Measurements from ENCODE around the gene EFNA2. TPM values are rescaled to one million over a fixed set of nuclear protein-coding genes. Genes with fewer than 3 reads are reported as not detected.

The EFNA2 gene
- total RNA-seq, 1 experiment from 2014 or later: 14.3 TPM

DNA sequence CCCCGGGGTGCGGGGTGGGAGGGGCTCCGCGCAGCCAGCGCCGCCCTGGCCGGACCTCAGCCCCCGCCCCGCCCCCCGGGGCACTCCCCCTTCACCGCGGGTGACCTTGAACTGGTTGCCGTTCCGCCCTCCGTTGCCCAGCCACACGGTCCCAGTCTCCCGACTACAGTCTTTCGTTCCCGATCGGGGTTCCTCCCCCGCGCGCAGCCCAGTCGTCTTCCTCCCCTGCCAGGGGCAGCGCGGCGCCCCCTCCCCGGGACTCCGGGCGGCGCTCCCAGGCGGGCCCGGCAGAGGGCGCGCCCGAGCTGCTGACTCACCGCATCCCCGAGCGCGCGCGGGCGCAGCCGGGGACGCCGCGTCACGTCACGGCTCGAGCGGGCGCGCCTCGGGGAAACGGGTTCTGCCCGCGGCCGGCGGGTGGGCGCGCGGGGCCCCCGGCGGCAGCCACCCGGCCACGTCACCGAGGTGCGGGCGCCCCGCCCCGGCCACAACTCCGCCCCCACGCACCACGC lies 36.8 kb upstream of the EFNA2 start:
- H3K79me2 ChIP-seq (ENCODE audit: insufficient read depth, low read length): peaks cover 11% of the 10 kb centered on the region; the same call in 1 of the 2 replicates
- no peaks in the 10 kb centered on the region for H3K27me3 ChIP-seq (ENCODE audit: insufficient read depth, low read length)
- peaks cover 7 to 26% (median 13%) of the 10 kb centered on the region in 3 experiments; a peak in 6 of 7 replicates for H3K36me3 Mint-ChIP-seq (ENCODE audit: insufficient read depth in 1 of 3, low read depth in 3 of 3)
- no peak overlapping the region for H4K8ac ChIP-seq (replicated peaks; ENCODE audit: insufficient read length, low read depth, low read length)
- H3K4me1 Mint-ChIP-seq: peaks cover 2 to 18% of the 10 kb centered on the region in 2 experiments
- no peak overlapping the region for H2BK120ac ChIP-seq (ENCODE audit: low read depth, low read length, poor library complexity, severe bottlenecking)
- H3K14ac ChIP-seq (ENCODE audit: insufficient read depth, low read length): peak overlapping the region; percentile 86; the same call in 1 of the 2 replicates
- H3T11ph ChIP-seq (ENCODE audit: low read length): no peak overlapping the region
- no peaks in the 10 kb centered on the region for H3K9me3 Mint-ChIP-seq
- H3K27ac Mint-ChIP-seq: peak overlapping the region; percentile 82 to 96 (median 90); a peak in 5 of 7 replicates
- peak overlapping the region; percentile 81 to 88 for H3K4me3 Mint-ChIP-seq
- H3K27me3 Mint-ChIP-seq (ENCODE audit: low read depth): no peaks in the 10 kb centered on the region
- H4K5ac ChIP-seq (ENCODE audit: insufficient read length, low read depth, low read length): no peak overlapping the region
- H2BK12ac ChIP-seq (ENCODE audit: insufficient read length, low read depth, low read length): no peak overlapping the region
- no peak overlapping the region for H3K9ac ChIP-seq (ENCODE audit: extremely low read depth, insufficient read length, low read length)
- H2BK5ac ChIP-seq (ENCODE audit: insufficient read length, low read length): no peak overlapping the region
- no peak overlapping the region for H3K27ac ChIP-seq (ENCODE audit: insufficient read length, low read depth, low read length)
- no peak overlapping the region for H3K18ac ChIP-seq (ENCODE audit: insufficient read length, low read depth, low read length)
- no CpG with 5 or more reads among the region's 74 CpGs for WGBS (ENCODE audit: extremely low coverage, insufficient read length, low lambda C conversion rate)
- H3K4ac ChIP-seq (ENCODE audit: low read depth, low read length): no peak overlapping the region
- no peak overlapping the region for H4K91ac ChIP-seq (ENCODE audit: insufficient read length, low read depth, low read length)
- no peak overlapping the region for H2BK15ac ChIP-seq (ENCODE audit: low read depth, low read length)
- H2BK20ac ChIP-seq (ENCODE audit: low read depth, low read length, poor library complexity, severe bottlenecking): no peak overlapping the region
- TF ChIP-seq, protein P1, sequence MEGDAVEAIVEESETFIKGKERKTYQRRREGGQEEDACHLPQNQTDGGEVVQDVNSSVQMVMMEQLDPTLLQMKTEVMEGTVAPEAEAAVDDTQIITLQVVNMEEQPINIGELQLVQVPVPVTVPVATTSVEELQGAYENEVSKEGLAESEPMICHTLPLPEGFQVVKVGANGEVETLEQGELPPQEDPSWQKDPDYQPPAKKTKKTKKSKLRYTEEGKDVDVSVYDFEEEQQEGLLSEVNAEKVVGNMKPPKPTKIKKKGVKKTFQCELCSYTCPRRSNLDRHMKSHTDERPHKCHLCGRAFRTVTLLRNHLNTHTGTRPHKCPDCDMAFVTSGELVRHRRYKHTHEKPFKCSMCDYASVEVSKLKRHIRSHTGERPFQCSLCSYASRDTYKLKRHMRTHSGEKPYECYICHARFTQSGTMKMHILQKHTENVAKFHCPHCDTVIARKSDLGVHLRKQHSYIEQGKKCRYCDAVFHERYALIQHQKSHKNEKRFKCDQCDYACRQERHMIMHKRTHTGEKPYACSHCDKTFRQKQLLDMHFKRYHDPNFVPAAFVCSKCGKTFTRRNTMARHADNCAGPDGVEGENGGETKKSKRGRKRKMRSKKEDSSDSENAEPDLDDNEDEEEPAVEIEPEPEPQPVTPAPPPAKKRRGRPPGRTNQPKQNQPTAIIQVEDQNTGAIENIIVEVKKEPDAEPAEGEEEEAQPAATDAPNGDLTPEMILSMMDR (conservative IDR thresholded peaks at IDR 0.05): peak; percentile 72
- H3K9me3 ChIP-seq (ENCODE audit: control insufficient read depth, low read depth, low read length): no peaks in the 10 kb centered on the region
- H3K23me2 ChIP-seq (ENCODE audit: insufficient read length, low read depth, low read length, poor library complexity, severe bottlenecking): peaks cover 12% of the 10 kb centered on the region
- no peak overlapping the region for H2AK5ac ChIP-seq (ENCODE audit: insufficient read length, low read length)
- no peak for DNase-seq
- H3K79me1 ChIP-seq (ENCODE audit: insufficient read depth, low read depth, low read length, poor library complexity, severe bottlenecking): no peaks in the 10 kb centered on the region
- peak overlapping the region; percentile 4 for H3K4me2 ChIP-seq (ENCODE audit: insufficient read depth, insufficient read length, low read length)
- H3K23ac ChIP-seq (ENCODE audit: insufficient read length, low read depth, low read length): no peak overlapping the region
- H3K4me1 ChIP-seq (ENCODE audit: insufficient read depth, low read length): no peaks in the 10 kb centered on the region; the same call in 1 of the 2 replicates
- H4K20me1 ChIP-seq (ENCODE audit: control insufficient read depth, insufficient read depth, insufficient read length): no peaks in the 10 kb centered on the region
- H3K56ac ChIP-seq (ENCODE audit: insufficient read length, low read depth, low read length): no peak overlapping the region
- H2AFZ ChIP-seq (ENCODE audit: low read length): no peak overlapping the region
